Chondrocyte (in vitro differentiated cells): ENCODE data around the gene KCNJ5. TPM values are rescaled to one million over a fixed set of nuclear protein-coding genes. Genes with fewer than 3 reads are reported as not detected.

Experiments used
- DNase-seq: peaks from one replicate; pipeline ENCODE4 v3.0.0; 2021; ENCODE audit warnings: mixed read lengths, low spot score
- H3K27ac Mint-ChIP-seq: one replicate; pipeline ENCODE4 v1.8.0; 2021; ENCODE audit warnings: mild to moderate bottlenecking, moderate library complexity, mixed read lengths; ENCODE audit not compliant: unreplicated experiment
- H3K27me3 Mint-ChIP-seq: 2 replicates; pipeline ENCODE4 v1.8.0; 2021; ENCODE audit warnings: low read depth, mixed read lengths
- H3K36me3 Mint-ChIP-seq: 2 replicates; pipeline ENCODE4 v1.8.0; 2021; ENCODE audit warnings: low read depth, mixed read lengths
- H3K4me1 Mint-ChIP-seq: 2 replicates; pipeline ENCODE4 v1.8.0; 2021; ENCODE audit warnings: low read depth, mild to moderate bottlenecking, mixed read lengths
- H3K4me3 Mint-ChIP-seq: one replicate; pipeline ENCODE4 v1.8.0; 2021; ENCODE audit warnings: mild to moderate bottlenecking, moderate library complexity, mixed read lengths; ENCODE audit not compliant: unreplicated experiment
- H3K9me3 Mint-ChIP-seq: 2 replicates; pipeline ENCODE4 v1.8.0; 2021; ENCODE audit warnings: low read depth, mixed read lengths
- total RNA-seq: library from RNA; stranded (reverse); gene quantifications from 3 replicates; pipeline ENCODE4 v1.2.1, GENCODE V29; 2021
- TF ChIP-seq, protein P1 (sequence below): fragments of 200-600 bp; sonication (generic); IDR thresholded peaks from 2 replicates; pipeline ENCODE4 v1.5.0; 2021; ENCODE audit warnings: antibody characterized with exemption, mild to moderate bottlenecking, moderate library complexity

Gene KCNJ5
- total RNA-seq, 1 donor from 2014 or later: 0.15 TPM

GRCh38 chr11:128934926-128935325 lies 43.8 kb downstream of the KCNJ5 start:
- no peak overlapping the region for H3K4me3 Mint-ChIP-seq
- peaks cover 11% of the 10 kb centered on the region for H3K27me3 Mint-ChIP-seq
- H3K9me3 Mint-ChIP-seq: no peaks in the 10 kb centered on the region
- no peaks in the 10 kb centered on the region for H3K36me3 Mint-ChIP-seq
- TF ChIP-seq, protein P1, sequence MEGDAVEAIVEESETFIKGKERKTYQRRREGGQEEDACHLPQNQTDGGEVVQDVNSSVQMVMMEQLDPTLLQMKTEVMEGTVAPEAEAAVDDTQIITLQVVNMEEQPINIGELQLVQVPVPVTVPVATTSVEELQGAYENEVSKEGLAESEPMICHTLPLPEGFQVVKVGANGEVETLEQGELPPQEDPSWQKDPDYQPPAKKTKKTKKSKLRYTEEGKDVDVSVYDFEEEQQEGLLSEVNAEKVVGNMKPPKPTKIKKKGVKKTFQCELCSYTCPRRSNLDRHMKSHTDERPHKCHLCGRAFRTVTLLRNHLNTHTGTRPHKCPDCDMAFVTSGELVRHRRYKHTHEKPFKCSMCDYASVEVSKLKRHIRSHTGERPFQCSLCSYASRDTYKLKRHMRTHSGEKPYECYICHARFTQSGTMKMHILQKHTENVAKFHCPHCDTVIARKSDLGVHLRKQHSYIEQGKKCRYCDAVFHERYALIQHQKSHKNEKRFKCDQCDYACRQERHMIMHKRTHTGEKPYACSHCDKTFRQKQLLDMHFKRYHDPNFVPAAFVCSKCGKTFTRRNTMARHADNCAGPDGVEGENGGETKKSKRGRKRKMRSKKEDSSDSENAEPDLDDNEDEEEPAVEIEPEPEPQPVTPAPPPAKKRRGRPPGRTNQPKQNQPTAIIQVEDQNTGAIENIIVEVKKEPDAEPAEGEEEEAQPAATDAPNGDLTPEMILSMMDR: no peak
- peaks cover 3% of the 10 kb centered on the region for H3K4me1 Mint-ChIP-seq
- no peak overlapping the region for H3K27ac Mint-ChIP-seq
- no peak for DNase-seq

DNA sequence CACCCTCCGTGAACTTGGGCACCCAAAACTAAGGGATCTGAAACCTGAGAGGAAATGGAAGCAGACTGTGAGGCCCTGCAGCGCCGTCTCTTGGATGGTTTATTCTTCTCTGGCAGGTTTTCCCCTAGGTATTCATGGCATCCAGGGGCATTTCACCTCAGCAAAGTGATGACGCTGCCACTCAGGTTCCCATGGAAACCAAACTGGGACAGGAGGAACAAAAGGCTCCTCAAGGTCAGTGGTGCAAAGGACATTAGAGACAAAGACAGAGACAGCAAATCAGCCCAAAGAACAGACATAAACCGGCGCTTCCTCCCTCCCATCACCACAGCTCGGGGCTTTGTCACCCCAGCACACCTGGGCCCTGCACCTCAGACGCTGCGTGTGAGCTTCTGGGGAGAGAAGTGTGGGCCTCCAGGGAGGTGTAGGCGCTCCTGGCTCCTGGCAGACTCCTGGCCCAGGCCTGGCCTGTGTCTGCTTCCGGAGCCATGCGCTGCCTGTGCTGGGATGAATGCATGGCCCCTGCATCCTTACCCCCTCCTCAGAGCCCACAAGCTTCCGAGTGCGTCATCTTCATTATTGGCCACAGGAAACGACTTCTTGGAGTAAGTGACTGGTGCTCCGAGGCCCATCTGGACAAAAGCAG lies 45.6 kb downstream of the KCNJ5 start:
- H3K4me3 Mint-ChIP-seq: no peak overlapping the region
- TF ChIP-seq, protein P1: no peak
- H3K27ac Mint-ChIP-seq: no peak overlapping the region
- no peaks in the 10 kb centered on the region for H3K4me1 Mint-ChIP-seq
- no peaks in the 10 kb centered on the region for H3K36me3 Mint-ChIP-seq
- peaks cover 7% of the 10 kb centered on the region for H3K27me3 Mint-ChIP-seq
- no peak for DNase-seq
- no peaks in the 10 kb centered on the region for H3K9me3 Mint-ChIP-seq

DNA sequence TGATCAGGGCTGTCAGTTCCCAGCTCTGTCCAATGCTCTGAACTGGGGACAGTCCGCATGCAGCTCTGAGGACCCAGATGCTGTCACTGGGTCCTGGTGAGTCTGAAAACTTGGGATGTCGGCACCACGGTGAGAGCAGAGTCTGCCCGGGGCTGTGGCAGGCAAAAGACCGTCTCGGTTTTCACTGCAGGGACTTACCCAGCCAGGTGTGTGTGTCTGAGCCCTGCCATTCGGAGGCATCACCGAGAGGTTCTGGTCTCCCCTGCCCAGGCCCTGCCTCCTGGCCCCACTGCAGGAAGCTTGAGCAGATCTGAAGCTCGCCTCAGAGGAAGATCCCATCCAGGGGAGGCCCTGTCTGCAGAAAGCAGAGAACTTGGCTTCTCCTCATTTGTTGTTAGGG lies 46.3 kb downstream of the KCNJ5 start:
- TF ChIP-seq, protein P1: no peak
- no peaks in the 10 kb centered on the region for H3K9me3 Mint-ChIP-seq
- H3K4me1 Mint-ChIP-seq: no peaks in the 10 kb centered on the region
- H3K4me3 Mint-ChIP-seq: no peak overlapping the region
- no peak for DNase-seq
- H3K27ac Mint-ChIP-seq: no peak overlapping the region
- peaks cover 6% of the 10 kb centered on the region for H3K27me3 Mint-ChIP-seq
- no peaks in the 10 kb centered on the region for H3K36me3 Mint-ChIP-seq

GRCh38 chr11:128938156-128938885 lies 47.2 kb downstream of the KCNJ5 start:
- TF ChIP-seq, protein P1: no peak
- Mint-ChIP-seq H3K4me3 (no peak overlapping the region), H3K36me3 (no peaks in the 10 kb centered on the region), H3K27ac (no peak overlapping the region), H3K9me3 (no peaks in the 10 kb centered on the region), H3K27me3 (peaks cover 9% of the 10 kb centered on the region), H3K4me1 (no peaks in the 10 kb centered on the region)
- no peak for DNase-seq

DNA sequence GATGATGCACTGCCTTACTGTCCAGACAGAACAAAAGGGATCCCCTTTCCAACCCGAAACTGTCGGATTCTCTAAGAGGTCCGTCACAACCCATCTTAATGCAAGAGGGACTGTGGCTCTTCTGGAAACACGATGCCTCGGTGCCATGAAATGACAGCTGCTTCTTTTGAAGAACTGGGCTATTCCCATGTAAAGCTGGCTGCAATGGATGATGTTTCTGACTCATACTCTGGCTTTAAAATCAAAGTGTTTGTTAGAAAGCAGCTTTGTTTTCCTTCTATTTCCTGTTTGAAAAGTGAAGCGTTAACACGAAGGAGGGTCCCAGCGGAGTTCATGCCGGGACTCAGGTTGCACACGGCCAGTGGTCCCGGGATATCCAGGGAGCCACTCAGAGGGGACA lies 48.4 kb downstream of the KCNJ5 start:
- H3K27me3 Mint-ChIP-seq: peaks cover 9% of the 10 kb centered on the region
- no peaks in the 10 kb centered on the region for H3K36me3 Mint-ChIP-seq
- no peaks in the 10 kb centered on the region for H3K9me3 Mint-ChIP-seq
- H3K27ac Mint-ChIP-seq: no peak overlapping the region
- no peak for DNase-seq
- TF ChIP-seq, protein P1: no peak
- no peak overlapping the region for H3K4me3 Mint-ChIP-seq
- H3K4me1 Mint-ChIP-seq: peaks cover 4% of the 10 kb centered on the region
